Ishikawa (cell line): ENCODE results near the gene TBL1X.

ENCODE experiments used
- CEBPB ChIP-seq: IDR thresholded peaks from 2 replicates; pipeline ENCODE4 v1.6.1; 2012
- CREB1 ChIP-seq: IDR thresholded peaks from 2 replicates; pipeline ENCODE4 v1.6.1; 2012; ENCODE audit warnings: low read depth
- EGR1 ChIP-seq: IDR thresholded peaks from 2 replicates; pipeline ENCODE4 v1.6.1; 2012
- EP300 ChIP-seq: IDR thresholded peaks from 2 replicates; pipeline ENCODE4 v1.6.1; 2012; ENCODE audit warnings: borderline replicate concordance
- FOXM1 ChIP-seq: IDR thresholded peaks from 2 replicates; pipeline ENCODE4 v1.6.1; 2012; ENCODE audit warnings: low read depth, borderline replicate concordance
- MAX ChIP-seq: IDR thresholded peaks from 2 replicates; pipeline ENCODE4 v1.6.1; 2012
- NFIC ChIP-seq: IDR thresholded peaks from 2 replicates; pipeline ENCODE4 v1.6.1; 2012
- RAD21 ChIP-seq: IDR thresholded peaks from 2 replicates; pipeline ENCODE4 v1.6.1; 2012; ENCODE audit warnings: low read depth
- REST ChIP-seq: IDR thresholded peaks from 2 replicates; pipeline ENCODE4 v1.6.1; 2012; ENCODE audit warnings: low read depth, mild to moderate bottlenecking
- TAF1 ChIP-seq: IDR thresholded peaks from 2 replicates; pipeline ENCODE4 v1.6.1; 2012; ENCODE audit warnings: low read depth, mild to moderate bottlenecking
- TCF12 ChIP-seq: IDR thresholded peaks from 2 replicates; pipeline ENCODE4 v1.6.1; 2012; ENCODE audit warnings: low read depth
- TEAD4 ChIP-seq: IDR thresholded peaks from 2 replicates; pipeline ENCODE4 v1.6.1; 2012
- USF1 ChIP-seq: IDR thresholded peaks from 2 replicates; pipeline ENCODE4 v1.6.1; 2012
- YY1 ChIP-seq: IDR thresholded peaks from 2 replicates; pipeline ENCODE4 v1.6.1; 2012; ENCODE audit warnings: low read depth
- ZBTB7A ChIP-seq: IDR thresholded peaks from 2 replicates; pipeline ENCODE4 v1.6.1; 2012; ENCODE audit warnings: low read depth

The TBL1X gene

GRCh38 chrX:9747644-9748043, 282.8 kb downstream of the TBL1X start:
- TF ChIP-seq EGR1 (no peak), NFIC (no peak), USF1 (no peak), FOXM1 (no peak), MAX (no peak), YY1 (no peak), CEBPB (no peak), CREB1 (no peak), REST (no peak), TEAD4 (no peak), ZBTB7A (no peak), TAF1 (no peak)

GRCh38 chrX:9749146-9749692, 284.4 kb downstream of the TBL1X start:
- TF ChIP-seq EP300 = no peak
- TF ChIP-seq FOXM1 = no peak
- TF ChIP-seq ZBTB7A = no peak
- no peak for TF ChIP-seq TEAD4
- TF ChIP-seq RAD21 = no peak
- TF ChIP-seq YY1 = no peak
- TF ChIP-seq MAX = no peak
- no peak for TF ChIP-seq CEBPB
- TF ChIP-seq EGR1 = no peak
- TF ChIP-seq CREB1 = no peak
- TF ChIP-seq USF1 = no peak
- TF ChIP-seq TCF12 = no peak

GRCh38 chrX:9757366-9757765, 292.5 kb downstream of the TBL1X start:
- TF ChIP-seq USF1 (no peak), TEAD4 (no peak), YY1 (no peak), CEBPB (no peak), TCF12 (no peak), EP300 (no peak), MAX (no peak), REST (no peak), EGR1 (no peak), TAF1 (no peak), CREB1 (no peak), FOXM1 (no peak), RAD21 (no peak), ZBTB7A (no peak)

- no peak for TF ChIP-seq ZBTB7A
Measured at GRCh38 chrX:9758021-9758638, 293.3 kb downstream of the TBL1X start.

- TF ChIP-seq REST = no peak
- TF ChIP-seq TCF12 = no peak
- TF ChIP-seq EP300 = no peak
- no peak for TF ChIP-seq YY1
- no peak for TF ChIP-seq ZBTB7A
- TF ChIP-seq USF1 = no peak
- TF ChIP-seq MAX = no peak
- no peak for TF ChIP-seq FOXM1
- no peak for TF ChIP-seq TEAD4
- no peak for TF ChIP-seq RAD21
- TF ChIP-seq TAF1 = no peak
- no peak for TF ChIP-seq EGR1
- no peak for TF ChIP-seq NFIC
- TF ChIP-seq CREB1 = no peak
- TF ChIP-seq CEBPB = no peak
Measured at GRCh38 chrX:9759337-9759736, 294.5 kb downstream of the TBL1X start.
